CD4-positive, CD25-positive, alpha-beta regulatory T cell (primary cell): ENCODE data around the gene OPN5. TPM values are rescaled to one million over a fixed set of nuclear protein-coding genes. Genes with fewer than 3 reads are reported as not detected.
A peak's percentile ranks its signal among the peaks of the same experiment; 100 is the strongest.

Source experiments
- ATAC-seq, 2 donors: fragments of 150-1000 bp; cut with Tn5 transposase; one replicate each; pipeline ENCODE4 v1.10.0; 2021; ENCODE audit warnings: low read depth in 2 of 2, moderate number of reproducible peaks in 2 of 2, moderate library complexity in 1 of 2
- DNase-seq, 3 donors: peaks; one replicate each; pipeline versions ENCODE4 v3.0.0 to v3.0.0-alpha.2; 2012 to 2022; ENCODE audit warnings: mixed read lengths in 1 of 3
- H3K27ac ChIP-seq: one replicate; pipeline ENCODE4 v1.7.0; 2013; ENCODE audit warnings: mild to moderate bottlenecking, low read length; ENCODE audit not compliant: insufficient read depth, poor library complexity, severe bottlenecking
- H3K27me3 ChIP-seq: one replicate; pipeline ENCODE4 v1.7.0; 2013; ENCODE audit warnings: low read length; ENCODE audit not compliant: control insufficient read depth, insufficient read depth
- H3K36me3 ChIP-seq: one replicate; pipeline ENCODE4 v1.7.0; 2013; ENCODE audit warnings: mild to moderate bottlenecking, low read length, moderate library complexity; ENCODE audit not compliant: control insufficient read depth, insufficient read depth
- H3K4me1 ChIP-seq: 2 replicates; pipeline ENCODE4 v1.7.0; 2013; ENCODE audit warnings: mild to moderate bottlenecking, low read length; ENCODE audit not compliant: insufficient read depth, control insufficient read depth, poor library complexity, severe bottlenecking
- H3K4me3 ChIP-seq: one replicate; pipeline ENCODE4 v1.7.0; 2013; ENCODE audit warnings: low read depth, mild to moderate bottlenecking, low read length, moderate library complexity
- H3K9me3 ChIP-seq, 2 experiments: 1 replicate in 1 of 2; 2 replicates in 1 of 2; pipeline ENCODE4 v1.7.0; 2013; ENCODE audit warnings: low read length in 2 of 2, mild to moderate bottlenecking in 1 of 2, moderate library complexity in 1 of 2; ENCODE audit not compliant: control insufficient read depth in 2 of 2
- H3K27ac Mint-ChIP-seq, 3 donors: one replicate each; pipeline ENCODE4 v1.8.0; 2020 to 2022; ENCODE audit warnings: mild to moderate bottlenecking in 3 of 3, mixed read lengths in 3 of 3, moderate library complexity in 2 of 3
- H3K27me3 Mint-ChIP-seq: one replicate; pipeline ENCODE4 v1.8.0; 2022; ENCODE audit warnings: mild to moderate bottlenecking, mixed read lengths
- H3K36me3 Mint-ChIP-seq: one replicate; pipeline ENCODE4 v1.8.0; 2020; ENCODE audit warnings: mixed read lengths
- H3K4me1 Mint-ChIP-seq, 4 donors: one replicate each; pipeline ENCODE4 v1.8.0; 2020 to 2022; ENCODE audit warnings: mixed read lengths in 4 of 4, mild to moderate bottlenecking in 1 of 4
- H3K4me3 Mint-ChIP-seq, 4 donors: one replicate each; pipeline ENCODE4 v1.8.0; 2020 to 2022; ENCODE audit warnings: mild to moderate bottlenecking in 4 of 4, mixed read lengths in 4 of 4, moderate library complexity in 3 of 4
- H3K9me3 Mint-ChIP-seq, 7 donors: one replicate each; pipeline ENCODE4 v1.8.0; 2020 to 2022; ENCODE audit warnings: mixed read lengths in 7 of 7, mild to moderate bottlenecking in 3 of 7, moderate library complexity in 2 of 7
- polyA plus RNA-seq, 4 donors: library from polyadenylated mRNA; unstranded; fragments of 300-500 nt; fragmentation: Illumina TruSeq; gene quantifications; one replicate each; pipeline ENCODE4 v1.2.3, GENCODE V29; 2021
- total RNA-seq: library from RNA; stranded (reverse); gene quantifications from one replicate; pipeline ENCODE4 v1.2.3, GENCODE V29; 2022

The OPN5 gene
- total and polyA plus RNA-seq, 5 donors from 2014 or later = not detected

DNA sequence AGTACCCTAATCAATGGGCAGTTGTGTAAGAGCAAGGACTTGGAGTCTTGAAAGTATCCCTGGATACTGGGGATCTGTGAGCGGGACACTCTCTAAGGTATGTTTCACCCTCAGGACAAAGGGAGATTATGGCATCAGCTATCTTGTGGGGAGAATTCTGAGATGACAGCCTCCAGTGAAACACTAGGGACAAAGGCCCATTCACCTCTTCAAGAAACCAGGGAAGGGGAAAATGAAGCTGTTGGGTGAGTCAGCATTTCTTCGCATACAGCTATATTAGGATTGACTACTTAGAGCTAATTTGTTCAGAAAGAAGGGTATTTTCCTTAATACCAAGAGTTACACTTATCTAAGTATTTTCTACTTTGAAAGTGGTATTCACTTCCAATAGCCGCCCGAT lies 35.9 kb downstream of the OPN5 start:
- no peak overlapping the region for H3K4me3 Mint-ChIP-seq
- DNase-seq = no peak
- H3K4me1 Mint-ChIP-seq = no peaks in the 10 kb centered on the region
- no peak overlapping the region for H3K27ac ChIP-seq
- H3K36me3 ChIP-seq = no peaks in the 10 kb centered on the region
- no peak overlapping the region for H3K27ac Mint-ChIP-seq
- H3K36me3 Mint-ChIP-seq = no peaks in the 10 kb centered on the region
- no peaks in the 10 kb centered on the region for H3K9me3 ChIP-seq
- no peaks in the 10 kb centered on the region for H3K4me1 ChIP-seq
- no peak for ATAC-seq
- H3K27me3 Mint-ChIP-seq = peaks cover 5% of the 10 kb centered on the region
- no peak overlapping the region for H3K4me3 ChIP-seq
- peaks cover 0 to 4% (median 0%) of the 10 kb centered on the region in 7 donors for H3K9me3 Mint-ChIP-seq
- no peaks in the 10 kb centered on the region for H3K27me3 ChIP-seq

DNA sequence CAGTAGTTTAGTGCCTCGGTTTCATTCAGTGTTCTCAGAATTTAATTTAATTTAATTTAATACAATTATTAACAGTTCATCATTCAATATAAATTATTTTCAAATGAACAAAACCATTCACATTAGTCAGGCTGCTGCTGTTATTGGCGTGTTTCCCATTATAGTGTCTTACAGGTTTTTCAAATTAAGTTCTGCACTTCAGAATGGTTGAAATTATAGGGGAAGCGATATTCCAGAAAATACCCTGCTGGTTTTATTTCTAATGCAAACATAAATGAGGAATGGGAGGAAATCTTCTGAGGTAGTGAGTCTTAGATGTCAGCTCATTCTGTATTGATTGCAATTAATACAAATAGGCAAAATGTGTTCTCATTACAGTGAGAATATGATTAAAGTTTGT lies 37.6 kb downstream of the OPN5 start:
- no peaks in the 10 kb centered on the region for H3K27me3 Mint-ChIP-seq
- Histone ChIP-seq H3K27me3 (no peaks in the 10 kb centered on the region), H3K4me3 (no peak overlapping the region), H3K9me3 (no peaks in the 10 kb centered on the region), H3K4me1 (no peaks in the 10 kb centered on the region), H3K27ac (no peak overlapping the region), H3K36me3 (no peaks in the 10 kb centered on the region)
- DNase-seq (no peak), ATAC-seq (no peak)
- no peaks in the 10 kb centered on the region for H3K36me3 Mint-ChIP-seq
- peaks cover 0 to 2% (median 0%) of the 10 kb centered on the region in 7 donors for H3K9me3 Mint-ChIP-seq
- H3K4me1 Mint-ChIP-seq = no peaks in the 10 kb centered on the region
- H3K4me3 Mint-ChIP-seq = no peak overlapping the region
- H3K27ac Mint-ChIP-seq = no peak overlapping the region

DNA sequence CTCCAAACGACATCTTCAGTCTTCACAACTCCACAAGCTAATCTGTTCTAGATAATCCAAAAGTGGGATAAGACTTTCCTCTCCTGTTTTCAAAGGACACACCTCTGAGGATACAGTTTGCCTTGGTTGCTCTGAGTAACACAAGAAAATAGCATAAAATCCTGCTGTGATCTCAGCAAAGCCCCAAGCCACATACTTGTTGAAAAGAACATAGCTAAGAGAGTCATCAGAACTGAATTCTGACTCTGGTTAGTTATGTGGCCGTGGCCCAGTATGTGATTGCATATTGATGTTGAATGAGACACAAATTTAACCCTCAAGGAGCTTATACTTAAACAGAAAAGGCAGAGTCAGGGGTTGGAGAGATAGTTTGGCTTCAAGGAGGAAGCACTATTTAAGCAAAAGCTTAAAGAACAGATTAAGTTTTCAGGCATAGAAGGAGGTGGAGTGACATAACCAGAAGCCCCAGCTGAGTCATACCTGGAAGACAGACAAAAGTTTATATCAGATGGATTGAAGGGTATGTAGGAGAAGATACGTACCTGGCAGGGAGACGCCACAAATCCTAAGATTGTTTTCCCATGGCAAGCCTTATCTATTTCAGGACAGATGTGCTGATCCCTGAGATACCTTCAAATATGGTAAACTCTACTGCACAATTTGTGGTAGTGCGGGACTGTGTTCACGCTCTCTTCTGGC lies 41.2 kb downstream of the OPN5 start:
- no peak for DNase-seq
- Mint-ChIP-seq H3K4me1 (no peaks in the 10 kb centered on the region), H3K27ac (no peak overlapping the region), H3K36me3 (no peaks in the 10 kb centered on the region), H3K4me3 (peak overlapping the region in 1 of 4 donors; percentile 87), H3K9me3 (peaks cover 0 to 4% (median 0%) of the 10 kb centered on the region in 7 donors), H3K27me3 (no peaks in the 10 kb centered on the region)
- Histone ChIP-seq H3K4me3 (no peak overlapping the region), H3K36me3 (no peaks in the 10 kb centered on the region), H3K9me3 (no peaks in the 10 kb centered on the region), H3K4me1 (no peaks in the 10 kb centered on the region), H3K27ac (no peak overlapping the region), H3K27me3 (no peaks in the 10 kb centered on the region)
- no peak for ATAC-seq

DNA sequence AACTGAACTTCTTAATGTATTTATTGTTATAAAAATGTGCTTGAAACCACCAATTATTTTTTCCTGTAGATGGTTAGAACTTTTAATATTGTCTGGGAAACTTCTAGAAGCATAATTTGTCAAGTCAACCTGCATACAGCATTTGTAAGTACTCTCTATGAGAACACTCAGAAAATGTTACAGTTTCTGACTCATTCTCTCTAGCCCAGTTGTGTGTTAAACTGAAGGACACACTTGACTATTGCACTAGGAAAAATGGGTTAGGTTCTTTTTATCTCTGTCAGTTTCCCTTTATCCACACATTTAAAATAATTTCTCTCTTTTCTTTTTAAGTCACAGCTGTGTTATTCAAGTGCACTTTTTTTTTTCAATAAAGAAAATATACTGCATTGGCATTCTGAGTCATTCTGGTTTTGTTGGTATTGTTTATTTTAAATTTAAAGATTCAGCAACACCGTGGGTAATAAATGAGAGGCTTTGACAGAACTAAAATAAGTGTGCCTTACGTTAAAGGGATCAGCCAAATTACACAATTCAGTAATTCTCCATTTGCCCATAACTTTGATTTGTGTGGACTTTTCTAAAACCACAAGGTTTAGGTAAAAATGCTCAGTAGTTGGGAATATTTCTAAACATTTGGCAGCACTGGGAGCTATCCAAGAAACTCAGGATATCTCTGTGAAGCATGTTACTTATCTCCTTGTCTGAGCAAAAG lies 50.7 kb downstream of the OPN5 start:
- peaks cover 0 to 1% (median 0%) of the 10 kb centered on the region in 7 donors for H3K9me3 Mint-ChIP-seq
- no peak overlapping the region for H3K27ac Mint-ChIP-seq
- H3K27me3 Mint-ChIP-seq = no peaks in the 10 kb centered on the region
- H3K4me3 Mint-ChIP-seq = no peak overlapping the region
- no peaks in the 10 kb centered on the region for H3K36me3 Mint-ChIP-seq
- ATAC-seq = no peak
- no peak for DNase-seq
- no peaks in the 10 kb centered on the region for H3K9me3 ChIP-seq
- no peaks in the 10 kb centered on the region for H3K4me1 Mint-ChIP-seq
- no peak overlapping the region for H3K4me3 ChIP-seq
- H3K4me1 ChIP-seq = no peaks in the 10 kb centered on the region
- H3K27me3 ChIP-seq = no peaks in the 10 kb centered on the region
- H3K36me3 ChIP-seq = no peaks in the 10 kb centered on the region
- no peak overlapping the region for H3K27ac ChIP-seq

DNA sequence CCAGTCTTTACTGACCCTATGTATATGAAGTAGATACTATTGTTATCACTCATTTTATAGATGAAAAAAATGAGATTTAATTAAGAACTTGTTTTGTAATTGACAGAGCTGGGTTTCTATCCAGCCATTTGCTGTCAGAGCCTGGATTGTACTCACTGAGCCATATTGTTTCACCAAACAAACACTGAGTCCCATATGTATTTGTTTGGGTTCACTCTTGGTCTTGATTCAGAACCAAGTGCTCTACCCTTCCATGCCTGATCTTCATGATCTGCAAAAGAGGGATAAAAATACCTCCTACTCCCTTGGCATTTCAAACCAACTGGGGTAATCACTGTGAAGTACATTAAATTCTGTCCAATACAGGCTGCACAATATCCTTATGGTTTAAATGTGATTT lies 52.4 kb downstream of the OPN5 start:
- H3K27ac ChIP-seq = no peak overlapping the region
- peaks cover 0 to 1% (median 0%) of the 10 kb centered on the region in 7 donors for H3K9me3 Mint-ChIP-seq
- no peaks in the 10 kb centered on the region for H3K4me1 ChIP-seq
- DNase-seq (no peak), ATAC-seq (no peak)
- H3K4me3 Mint-ChIP-seq = no peak overlapping the region
- no peaks in the 10 kb centered on the region for H3K4me1 Mint-ChIP-seq
- H3K36me3 Mint-ChIP-seq = no peaks in the 10 kb centered on the region
- H3K27ac Mint-ChIP-seq = no peak overlapping the region
- no peaks in the 10 kb centered on the region for H3K27me3 Mint-ChIP-seq
- H3K27me3 ChIP-seq = no peaks in the 10 kb centered on the region
- no peaks in the 10 kb centered on the region for H3K36me3 ChIP-seq
- no peak overlapping the region for H3K4me3 ChIP-seq
- no peaks in the 10 kb centered on the region for H3K9me3 ChIP-seq

DNA sequence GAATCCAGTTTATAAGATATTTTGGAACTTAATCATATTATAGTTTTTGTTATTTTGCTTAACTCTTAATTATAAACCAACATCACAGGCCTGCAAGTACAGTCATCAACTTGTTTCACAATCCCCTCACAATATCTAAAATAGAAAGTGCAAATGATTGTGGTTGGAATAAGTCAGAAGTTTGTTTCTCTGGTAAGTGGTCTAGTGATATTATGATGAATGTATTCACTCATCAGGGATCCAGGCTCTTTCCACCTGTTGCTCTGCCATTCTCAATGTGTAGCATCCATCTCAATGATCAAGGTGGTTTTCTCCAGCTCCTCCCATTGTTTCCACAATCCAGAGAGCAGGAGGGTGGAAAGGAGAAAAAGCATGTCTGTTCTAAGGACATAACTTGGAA lies 54.2 kb downstream of the OPN5 start:
- Mint-ChIP-seq H3K36me3 (no peaks in the 10 kb centered on the region), H3K4me1 (no peaks in the 10 kb centered on the region), H3K9me3 (peaks cover 0 to 4% (median 0%) of the 10 kb centered on the region in 7 donors), H3K4me3 (no peak overlapping the region), H3K27ac (no peak overlapping the region), H3K27me3 (no peaks in the 10 kb centered on the region)
- no peaks in the 10 kb centered on the region for H3K4me1 ChIP-seq
- DNase-seq (no peak), ATAC-seq (no peak)
- H3K9me3 ChIP-seq = no peaks in the 10 kb centered on the region
- H3K27ac ChIP-seq = no peak overlapping the region
- no peaks in the 10 kb centered on the region for H3K36me3 ChIP-seq
- H3K27me3 ChIP-seq = peaks cover 4% of the 10 kb centered on the region
- no peak overlapping the region for H3K4me3 ChIP-seq

DNA sequence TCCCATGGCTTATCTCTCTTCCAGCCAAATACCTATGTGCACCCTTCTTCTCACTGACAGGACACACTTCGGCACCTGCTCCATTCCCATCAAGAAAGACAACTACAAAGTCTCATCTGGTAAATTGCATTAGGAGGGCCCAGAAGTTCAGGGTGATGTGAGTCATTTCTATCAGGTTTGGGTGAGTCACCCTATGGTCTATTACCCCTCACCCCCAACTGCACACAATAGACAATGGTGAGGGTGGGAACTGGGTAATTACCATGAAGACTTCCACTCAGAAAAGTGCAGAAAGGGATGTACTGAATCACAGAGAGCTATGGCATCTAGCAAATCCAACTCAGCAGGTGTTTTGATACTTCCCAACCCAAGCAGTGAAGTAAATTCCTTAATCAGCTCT lies 54.8 kb downstream of the OPN5 start:
- no peak overlapping the region for H3K4me3 ChIP-seq
- H3K4me1 ChIP-seq = no peaks in the 10 kb centered on the region
- peaks cover 4% of the 10 kb centered on the region for H3K27me3 ChIP-seq
- H3K9me3 Mint-ChIP-seq = peaks cover 0 to 4% (median 0%) of the 10 kb centered on the region in 7 donors
- DNase-seq = no peak
- no peak overlapping the region for H3K27ac Mint-ChIP-seq
- no peaks in the 10 kb centered on the region for H3K9me3 ChIP-seq
- H3K27ac ChIP-seq = no peak overlapping the region
- H3K27me3 Mint-ChIP-seq = no peaks in the 10 kb centered on the region
- ATAC-seq = no peak
- H3K4me1 Mint-ChIP-seq = no peaks in the 10 kb centered on the region
- H3K36me3 ChIP-seq = no peaks in the 10 kb centered on the region
- H3K4me3 Mint-ChIP-seq = no peak overlapping the region
- H3K36me3 Mint-ChIP-seq = no peaks in the 10 kb centered on the region

DNA sequence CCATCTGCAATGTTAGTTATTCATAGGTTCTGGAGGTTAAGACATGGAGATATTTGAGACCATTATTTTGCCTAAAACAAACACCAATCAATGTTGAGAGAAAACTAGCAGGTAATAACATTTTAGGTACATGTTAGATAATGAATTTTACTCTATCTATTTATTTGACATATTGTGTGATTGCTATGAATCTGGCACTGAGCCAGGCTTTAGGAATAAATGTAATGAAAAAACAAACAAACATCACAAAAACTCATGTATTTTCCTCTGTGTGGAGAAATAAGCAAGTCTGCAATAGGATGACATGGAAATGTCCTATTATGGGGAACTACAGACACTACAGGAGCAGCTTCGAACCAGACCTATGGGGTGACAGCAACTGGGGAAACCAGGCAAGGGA lies 57.8 kb downstream of the OPN5 start:
- no peak for ATAC-seq
- no peak overlapping the region for H3K4me3 Mint-ChIP-seq

More for the DNA sequence above, 57.8 kb downstream of the OPN5 start:
- Mint-ChIP-seq H3K27me3 (no peaks in the 10 kb centered on the region), H3K9me3 (peaks cover 0 to 4% (median 0%) of the 10 kb centered on the region in 7 donors), H3K27ac (no peak overlapping the region), H3K36me3 (no peaks in the 10 kb centered on the region), H3K4me1 (no peaks in the 10 kb centered on the region)
- H3K27ac ChIP-seq = no peak overlapping the region
- H3K27me3 ChIP-seq = peaks cover 4% of the 10 kb centered on the region
- DNase-seq = no peak
- H3K4me3 ChIP-seq = no peak overlapping the region
- no peaks in the 10 kb centered on the region for H3K4me1 ChIP-seq
- H3K9me3 ChIP-seq = no peaks in the 10 kb centered on the region
- no peaks in the 10 kb centered on the region for H3K36me3 ChIP-seq
